ENCODE measurements around the gene RPGRIP1.

GRCh38 chr14:21298358-21298757 is 18.5 kb downstream of the RPGRIP1 start:
- TF ChIP-seq POLR2AphosphoS5 (IDR thresholded peaks at IDR 0.05; ENCODE audit: borderline replicate concordance, low read depth, low read length) (no peak), EZH2 (IDR thresholded peaks at IDR 0.05) (no peak)

Data from SK-N-MC (cell line).